ENCODE measurements around the gene ABR.
"Not testable (repeated sequence)": the region's sequence is repeated elsewhere in the genome, so short reads cannot be mapped to it uniquely, and the experiment has no call there.

Gene ABR

GRCh38 chr17:1095090-1095852 lies 84.5 kb downstream of the ABR start:
- no peak for DNase-seq (ENCODE audit: low read depth in 3 of 3)

GRCh38 chr17:1094591-1094990 lies 85.2 kb downstream of the ABR start:
- DNase-seq (ENCODE audit: low read depth in 3 of 3) = no peak

- DNase-seq (ENCODE audit: low read depth in 3 of 3) = no peak
Observed at GRCh38 chr17:1091900-1092299, 87.9 kb downstream of the ABR start.

- DNase-seq (ENCODE audit: low read depth in 3 of 3) = no peak
Observed at GRCh38 chr17:1091190-1091534, 88.6 kb downstream of the ABR start.

- DNase-seq (ENCODE audit: low read depth in 3 of 3) = no peak
Observed at GRCh38 chr17:1090465-1091189, 89.2 kb downstream of the ABR start.

GRCh38 chr17:1089915-1090314 lies 89.9 kb downstream of the ABR start:
- DNase-seq (ENCODE audit: low read depth in 3 of 3) = no peak

GRCh38 chr17:1087381-1088241 lies 92.2 kb downstream of the ABR start:
- no peak for DNase-seq (ENCODE audit: low read depth in 3 of 3)

GRCh38 chr17:1083451-1084187 lies 96.2 kb downstream of the ABR start:
- DNase-seq (ENCODE audit: low read depth in 3 of 3) = no peak

GRCh38 chr17:1082579-1082978 lies 97.2 kb downstream of the ABR start:
- no peak for DNase-seq (ENCODE audit: low read depth in 3 of 3)

- DNase-seq (ENCODE audit: low read depth in 3 of 3) = no peak
Observed at GRCh38 chr17:1078831-1079561, 100.8 kb downstream of the ABR start.

GRCh38 chr17:1077986-1078711 lies 101.6 kb downstream of the ABR start:
- no peak for DNase-seq (ENCODE audit: low read depth in 3 of 3)

GRCh38 chr17:1077581-1077985 lies 102.2 kb downstream of the ABR start:
- DNase-seq (ENCODE audit: low read depth in 3 of 3) = no peak

GRCh38 chr17:1076982-1077302 lies 102.8 kb downstream of the ABR start:
- DNase-seq (ENCODE audit: low read depth in 3 of 3) = no peak

GRCh38 chr17:1076299-1076981 lies 103.3 kb downstream of the ABR start:
- DNase-seq (ENCODE audit: low read depth in 3 of 3) = no peak

- no peak for DNase-seq (ENCODE audit: low read depth in 3 of 3)
Observed at GRCh38 chr17:1074886-1075605, 104.7 kb downstream of the ABR start.

- DNase-seq (ENCODE audit: low read depth in 3 of 3) = not testable (repeated sequence)
Observed at GRCh38 chr17:1073963-1074625, 105.7 kb downstream of the ABR start.

- no peak for DNase-seq (ENCODE audit: low read depth in 3 of 3)
Observed at GRCh38 chr17:1073241-1073962, 106.4 kb downstream of the ABR start.

GRCh38 chr17:1072551-1072961 lies 107.2 kb downstream of the ABR start:
- DNase-seq (ENCODE audit: low read depth in 3 of 3) = no peak
